Renal cortex interstitium (tissue), 11 donors: ENCODE results near the gene TACC3. TPM values are rescaled to one million over a fixed set of nuclear protein-coding genes. Genes with fewer than 3 reads are reported as not detected.
A peak's percentile ranks its signal among the peaks of the same experiment; 100 is the strongest.

Source experiments
- DNase-seq, 11 donors: peaks; one replicate each; pipeline ENCODE4 v3.0.0-alpha.2; 2013; ENCODE audit warnings: low read depth in 9 of 11, low spot score in 4 of 11; ENCODE audit errors: extremely low read depth in 1 of 11
- polyA plus RNA-seq, 3 donors: library from polyadenylated mRNA; unstranded; fragments of 120-200 nt; gene quantifications; one replicate each; pipeline ENCODE4 v1.2.1, GENCODE V29; 2013; ENCODE audit not compliant: insufficient read length in 3 of 3

Gene TACC3
- polyA plus RNA-seq, 3 donors, result 40.0 to 56.0 (median 50.8) TPM

DNA sequence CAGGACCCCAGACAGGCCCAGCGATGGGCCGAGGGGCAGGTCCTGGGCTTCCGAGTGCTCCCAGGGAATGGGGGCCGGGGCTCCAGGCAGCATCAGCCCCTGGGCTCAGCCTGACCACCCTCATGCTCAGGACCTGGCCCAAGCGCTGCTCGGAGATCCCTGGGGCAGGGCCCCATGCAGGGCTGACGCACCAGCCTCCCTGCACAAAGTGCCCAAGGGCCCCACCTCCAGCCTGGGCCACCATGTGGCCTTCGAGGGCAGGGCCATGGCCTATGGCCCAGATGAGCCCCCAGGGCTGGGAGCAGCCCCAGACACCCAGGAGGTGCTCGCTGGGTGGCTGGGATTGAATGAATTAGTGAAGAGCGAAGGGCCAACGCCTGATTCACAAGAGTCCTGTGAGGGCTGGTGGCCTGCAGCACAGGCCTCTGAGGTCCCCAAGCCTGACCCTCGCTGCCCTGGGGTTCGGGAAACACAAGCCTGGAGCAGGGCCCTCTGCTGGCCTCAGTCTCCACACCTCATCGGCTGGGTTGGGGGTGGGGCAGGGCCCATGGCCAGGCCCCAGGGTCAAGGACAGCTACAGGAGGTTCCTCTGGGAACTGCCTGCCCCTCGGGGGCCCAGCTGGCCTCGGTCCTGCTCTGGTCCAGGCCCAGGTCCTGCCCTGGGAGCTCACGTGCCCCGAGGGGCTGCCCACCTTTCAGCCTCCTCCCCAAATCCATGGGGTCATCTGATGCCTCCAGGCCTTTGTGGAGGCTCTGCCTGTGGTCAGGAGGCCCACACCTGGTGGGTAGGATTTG, 58.5 kb downstream of the TACC3 start:
- no peak for DNase-seq

DNA sequence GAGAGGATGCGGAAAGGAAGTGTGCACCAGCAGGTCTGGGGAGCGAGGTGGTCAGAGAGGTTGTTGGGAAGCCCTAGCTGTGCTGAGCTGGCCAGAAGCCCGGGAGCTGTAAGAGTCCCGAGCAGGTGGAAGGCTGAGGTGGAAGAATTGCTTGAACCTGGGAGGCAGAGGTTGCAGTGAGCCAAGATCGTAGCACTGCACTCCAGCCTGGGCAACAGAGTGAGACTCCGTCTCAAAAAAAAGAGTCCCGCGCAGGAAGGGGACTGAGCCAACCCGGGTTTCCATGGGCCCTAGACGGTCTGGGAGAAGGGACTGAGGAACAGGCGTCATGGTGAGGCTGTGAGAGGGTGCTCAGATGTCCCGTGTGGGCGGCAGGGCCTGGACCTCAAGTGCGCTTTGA, 59.1 kb downstream of the TACC3 start:
- DNase-seq, result no peak

DNA sequence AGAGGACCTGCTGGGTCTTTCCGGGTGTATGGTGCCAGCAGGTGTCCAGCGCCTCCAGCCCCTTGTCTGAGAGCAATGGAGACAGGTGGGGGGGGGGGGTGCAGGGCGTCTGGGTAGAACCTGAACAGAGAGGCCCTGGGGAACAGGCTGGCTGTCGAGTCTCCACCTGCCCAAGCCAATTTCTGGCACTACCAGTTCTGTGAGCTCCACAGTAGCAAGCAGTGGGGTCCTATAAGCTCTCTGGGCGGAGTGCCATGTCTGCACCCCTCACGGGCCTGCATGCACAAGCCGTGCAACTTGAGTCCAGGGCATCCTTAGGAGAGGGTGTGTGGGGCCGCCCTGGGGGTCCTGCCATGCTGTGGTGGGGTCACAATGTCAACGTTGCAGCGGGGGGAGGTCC, 61.7 kb downstream of the TACC3 start:
- DNase-seq, result no peak

DNA sequence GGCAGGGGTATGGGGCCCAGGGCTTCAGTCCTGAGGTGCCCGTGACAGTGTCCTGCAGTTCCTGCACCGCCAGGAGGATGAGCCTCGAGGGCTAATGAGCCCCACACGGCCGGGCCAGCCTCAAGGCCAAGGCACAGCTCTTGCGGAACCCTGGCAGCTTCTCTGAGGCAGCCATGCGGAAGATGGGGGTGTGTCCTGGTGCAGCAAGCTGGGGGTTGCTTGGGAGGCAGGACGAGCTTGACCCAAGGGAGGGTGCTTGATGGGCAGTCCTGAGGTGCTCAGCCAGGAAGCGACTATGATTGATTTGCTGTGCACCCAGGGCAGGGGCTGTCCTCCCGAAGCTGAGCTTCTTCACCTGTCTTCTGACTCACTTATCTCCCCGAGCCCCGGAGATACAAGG, 62.6 kb downstream of the TACC3 start:
- DNase-seq, result no peak

DNA sequence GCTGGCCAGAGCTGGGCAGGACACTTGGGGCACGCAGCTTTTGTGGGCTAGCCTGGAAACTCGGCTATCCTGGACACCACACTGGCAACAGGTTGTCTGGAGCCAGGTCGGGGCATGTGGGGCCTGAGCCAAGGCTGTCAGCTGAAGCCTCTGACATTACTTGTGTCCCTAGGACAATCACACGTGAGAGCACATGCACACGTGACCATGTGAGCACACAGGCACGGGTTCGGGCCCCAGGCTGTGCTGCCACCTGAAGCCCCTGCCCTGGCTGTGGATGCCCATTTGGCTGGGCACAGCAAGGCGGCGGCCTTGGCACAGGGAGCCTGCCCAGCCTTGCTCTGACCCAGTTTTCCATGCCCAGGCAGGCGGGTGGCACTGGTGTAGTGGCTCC, 63.1 kb downstream of the TACC3 start:
- no peak for DNase-seq

DNA sequence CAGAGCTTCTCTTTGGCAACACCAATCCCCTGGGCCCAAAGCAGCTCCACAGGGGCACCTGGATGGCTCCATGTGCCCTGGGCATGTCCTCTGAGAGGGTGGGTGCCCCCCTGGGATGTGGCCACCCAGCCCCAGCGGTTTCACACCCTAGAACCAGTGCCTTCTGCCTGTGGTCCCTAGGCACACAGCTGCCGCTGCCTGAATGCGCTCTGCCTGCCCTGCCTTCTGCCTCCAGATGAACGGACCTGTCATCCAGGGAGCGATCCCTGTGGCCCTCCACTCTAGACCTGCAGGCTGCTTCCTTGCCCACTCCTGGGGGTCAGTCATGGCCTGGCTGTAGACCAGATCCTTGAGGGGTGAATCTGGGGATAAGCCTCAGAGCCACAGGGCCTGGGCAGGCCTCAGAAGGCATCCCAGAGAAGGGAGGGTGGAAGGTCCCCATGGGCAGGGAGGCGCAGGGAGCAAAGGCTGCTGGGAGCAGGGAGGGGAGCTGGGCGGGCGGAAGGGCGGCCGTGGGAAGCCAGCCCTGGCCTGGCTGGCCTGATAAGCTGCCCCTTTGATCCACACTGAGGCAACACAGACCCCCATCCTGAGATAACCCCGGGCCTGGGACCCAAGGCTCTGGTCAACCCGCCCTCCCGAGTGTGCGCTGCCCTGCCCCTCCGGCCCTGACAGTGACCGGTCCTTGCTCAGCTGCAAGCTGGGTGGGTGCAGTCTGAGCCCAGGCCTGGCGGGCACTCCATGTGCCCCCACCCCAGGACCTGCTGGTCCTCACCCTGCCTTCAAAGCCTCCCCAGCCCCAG, 63.7 kb downstream of the TACC3 start:
- DNase-seq, result no peak

DNA sequence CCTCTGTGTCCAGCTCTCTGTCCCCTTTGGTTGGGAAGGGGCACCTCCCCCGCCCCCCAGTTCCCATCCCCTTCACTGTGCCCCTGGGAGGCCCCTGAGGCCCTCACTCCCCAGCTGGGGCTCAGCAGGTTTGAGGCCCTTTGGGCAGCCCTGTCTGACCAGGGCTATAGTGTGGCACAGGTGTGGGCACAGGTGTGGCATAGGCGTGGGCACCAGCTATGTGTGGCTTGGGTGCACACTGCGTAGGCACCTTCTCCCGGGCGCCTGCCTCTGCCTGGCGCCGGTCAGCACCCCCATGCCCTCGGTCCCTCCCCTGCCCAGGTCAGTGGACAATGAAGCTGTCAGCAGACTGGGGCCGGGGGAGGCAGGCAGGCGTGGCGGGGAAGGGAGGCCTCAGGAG, 64.3 kb downstream of the TACC3 start:
- DNase-seq, result no peak

DNA sequence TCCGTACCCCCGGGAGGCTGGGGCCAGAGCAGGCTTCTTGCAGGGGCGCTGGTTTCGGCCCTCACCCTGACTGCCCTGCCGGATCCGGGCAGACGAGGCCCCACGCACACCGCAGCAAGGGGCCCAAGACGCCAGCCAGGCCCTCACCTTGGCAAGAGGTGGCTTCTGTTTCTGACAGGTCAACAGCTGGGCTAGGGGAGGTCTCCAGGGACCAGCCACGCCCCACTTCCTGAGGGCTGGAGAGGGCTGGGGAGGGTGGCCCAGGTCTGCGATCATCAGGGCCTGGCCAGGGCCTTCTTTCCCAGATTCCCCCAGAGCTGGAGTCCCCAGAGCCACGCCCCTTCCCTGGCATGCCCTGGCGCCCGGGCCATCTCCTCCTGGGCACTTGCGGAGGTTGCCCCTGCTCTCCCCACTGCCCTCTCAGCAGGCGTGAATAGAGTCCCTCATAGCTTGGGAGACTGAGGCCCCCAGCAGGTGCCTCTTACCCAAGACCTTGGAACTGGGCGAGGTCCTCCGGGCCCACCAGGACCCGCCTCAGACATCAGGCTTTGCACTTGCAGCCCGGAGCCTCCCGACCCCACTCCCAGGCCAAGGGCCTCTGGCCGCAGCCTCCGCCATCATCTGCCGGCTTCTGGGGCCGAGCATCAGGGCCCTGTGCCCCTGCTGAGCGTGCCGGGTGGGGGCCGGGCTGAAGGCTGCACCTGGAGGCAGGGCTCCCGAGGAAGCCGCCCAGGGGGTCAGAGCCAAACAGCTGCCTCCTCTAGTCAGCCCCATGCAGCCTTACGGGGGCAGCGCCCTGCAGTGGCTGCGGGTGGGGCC, 65.4 kb downstream of the TACC3 start:
- DNase-seq, result no peak

DNA sequence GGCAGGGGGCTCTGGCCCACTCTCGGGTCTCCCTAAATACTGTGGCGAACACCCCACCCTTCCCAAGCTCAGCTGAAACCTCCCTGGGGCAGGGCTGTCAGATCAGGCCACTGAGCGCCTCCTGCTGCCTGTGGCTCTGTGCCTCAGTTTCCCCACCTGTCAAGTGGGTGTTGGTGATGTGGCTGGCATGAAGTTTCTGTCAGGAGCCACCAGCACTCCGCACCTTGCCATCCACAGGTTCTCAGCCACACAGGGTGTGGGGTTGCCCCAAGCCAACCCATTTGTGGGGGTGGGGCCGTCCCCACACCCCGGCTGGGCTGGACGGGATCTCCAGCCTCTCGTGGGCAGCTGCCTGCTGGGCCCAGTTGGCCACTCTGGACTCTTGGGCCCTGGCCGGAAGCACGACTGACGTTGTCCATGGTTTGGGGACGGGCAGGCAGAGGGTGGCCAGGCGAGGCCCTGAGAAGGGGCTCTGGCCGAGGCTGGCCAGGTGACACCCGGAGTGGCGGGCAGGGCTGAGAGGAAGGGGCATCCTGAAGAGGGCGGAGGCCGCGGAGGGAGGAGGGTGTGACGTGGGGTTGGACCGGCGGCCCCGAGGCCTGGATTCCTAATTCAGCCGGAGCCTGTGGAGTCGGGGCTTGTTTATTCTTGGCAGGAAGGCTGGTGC, 66.2 kb downstream of the TACC3 start:
- no peak for DNase-seq

DNA sequence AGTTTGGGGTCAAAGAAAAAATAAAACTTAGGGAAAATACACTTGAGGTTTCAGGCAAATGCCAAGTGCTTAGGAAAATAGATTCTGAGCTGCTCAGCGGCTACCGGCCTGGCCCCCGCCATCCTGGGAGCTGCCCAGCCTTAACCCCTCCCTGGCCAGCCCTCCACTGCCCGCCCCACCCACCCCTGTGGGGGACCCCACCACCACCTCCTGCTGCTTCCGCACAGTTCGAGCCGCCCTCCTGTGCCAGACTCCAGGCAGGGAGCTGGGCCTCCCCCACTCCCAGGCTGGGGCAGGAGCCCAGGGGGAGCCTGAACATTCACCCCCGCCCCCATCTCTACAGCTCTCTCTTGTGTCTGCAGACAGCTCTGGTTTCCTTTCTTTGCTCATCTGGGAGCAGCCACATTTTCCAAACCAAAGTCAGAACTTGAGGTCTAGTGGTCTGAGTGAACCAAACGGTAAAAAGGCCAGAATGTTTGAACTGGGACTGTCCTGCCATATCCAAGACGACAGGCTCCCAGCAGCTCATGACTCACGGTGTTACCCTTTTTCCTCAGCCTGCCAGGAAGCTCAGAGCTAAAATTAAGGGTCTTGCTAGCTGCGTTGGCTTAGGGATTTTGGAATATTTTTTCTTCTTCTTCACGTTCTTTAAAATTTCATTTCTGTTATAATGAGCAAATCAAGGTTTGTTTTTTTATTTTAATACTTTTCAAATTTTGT, 67.1 kb downstream of the TACC3 start:
- DNase-seq, result no peak

DNA sequence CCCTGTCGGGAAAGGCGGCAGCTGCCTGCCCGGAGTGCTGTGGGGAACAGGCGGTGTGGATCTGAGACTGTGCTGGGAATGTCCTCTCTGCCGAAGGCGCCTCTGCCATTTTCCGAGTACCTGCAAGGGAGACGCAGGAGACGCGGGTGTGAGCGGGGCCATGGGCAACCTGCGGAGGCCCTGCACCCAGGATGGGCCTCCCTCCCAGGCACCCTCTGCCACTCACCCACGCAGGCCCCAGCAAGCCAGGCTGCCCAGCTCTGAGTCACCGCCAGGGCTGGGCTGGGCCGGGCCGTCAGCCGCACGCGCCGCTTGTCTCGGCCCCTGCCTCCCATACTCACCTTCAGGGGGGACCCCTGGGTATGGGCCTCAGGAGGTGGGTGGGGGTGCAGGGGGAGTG, 68.2 kb downstream of the TACC3 start:
- DNase-seq, result no peak

DNA sequence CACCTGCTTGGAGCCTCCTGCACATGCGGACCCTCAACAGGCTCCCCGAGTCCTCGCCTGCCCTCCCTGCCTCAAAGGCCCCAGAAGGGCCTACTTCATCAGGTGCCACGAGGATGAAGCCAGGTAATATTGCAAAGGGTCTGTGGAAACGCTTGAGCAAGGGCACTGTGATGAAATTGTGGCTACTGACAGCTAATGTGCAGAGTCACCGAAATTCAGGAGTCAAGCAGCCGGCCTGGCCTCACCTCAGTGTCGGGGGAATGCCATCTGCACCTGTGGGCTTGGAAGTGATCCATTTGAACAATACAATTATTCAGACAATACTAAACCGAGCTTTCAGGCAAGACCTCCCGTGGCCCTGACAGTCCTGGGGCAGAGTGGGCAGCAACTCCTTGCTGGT, 68.7 kb downstream of the TACC3 start:
- no peak for DNase-seq

DNA sequence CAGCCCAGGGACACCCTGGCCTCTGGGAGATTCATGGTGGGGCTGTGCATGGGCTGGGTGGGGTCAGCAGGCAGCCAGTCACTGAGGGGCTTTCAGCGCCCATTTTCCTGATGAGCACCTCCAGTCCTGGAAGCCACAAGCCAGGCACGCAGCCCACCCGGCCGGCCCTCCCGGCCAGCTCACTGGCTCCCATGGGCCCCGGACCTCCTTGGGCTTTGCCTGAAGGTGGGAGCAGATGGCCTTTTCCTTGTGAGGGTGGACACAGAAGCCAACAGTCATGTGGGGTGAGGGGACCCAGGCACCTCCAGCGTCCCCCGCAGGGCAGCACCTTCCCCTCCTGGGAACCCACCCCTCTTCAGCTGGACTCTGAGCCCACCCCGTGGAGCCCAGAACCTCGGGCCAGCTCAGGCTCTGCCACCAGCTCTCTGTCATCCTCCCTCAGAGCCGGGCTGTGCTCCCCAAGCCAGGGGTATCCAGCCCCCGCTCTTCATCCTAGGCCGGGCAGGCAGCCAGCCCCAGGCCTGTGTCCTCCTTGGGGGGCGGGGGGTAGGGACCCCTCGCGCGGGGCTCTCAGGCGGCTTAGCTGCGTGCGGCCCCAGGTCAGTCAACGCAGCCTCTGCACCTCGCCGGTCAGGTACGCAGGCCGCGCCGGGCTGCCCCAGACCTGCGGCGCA, 71.0 kb downstream of the TACC3 start:
- DNase-seq, result no peak

DNA sequence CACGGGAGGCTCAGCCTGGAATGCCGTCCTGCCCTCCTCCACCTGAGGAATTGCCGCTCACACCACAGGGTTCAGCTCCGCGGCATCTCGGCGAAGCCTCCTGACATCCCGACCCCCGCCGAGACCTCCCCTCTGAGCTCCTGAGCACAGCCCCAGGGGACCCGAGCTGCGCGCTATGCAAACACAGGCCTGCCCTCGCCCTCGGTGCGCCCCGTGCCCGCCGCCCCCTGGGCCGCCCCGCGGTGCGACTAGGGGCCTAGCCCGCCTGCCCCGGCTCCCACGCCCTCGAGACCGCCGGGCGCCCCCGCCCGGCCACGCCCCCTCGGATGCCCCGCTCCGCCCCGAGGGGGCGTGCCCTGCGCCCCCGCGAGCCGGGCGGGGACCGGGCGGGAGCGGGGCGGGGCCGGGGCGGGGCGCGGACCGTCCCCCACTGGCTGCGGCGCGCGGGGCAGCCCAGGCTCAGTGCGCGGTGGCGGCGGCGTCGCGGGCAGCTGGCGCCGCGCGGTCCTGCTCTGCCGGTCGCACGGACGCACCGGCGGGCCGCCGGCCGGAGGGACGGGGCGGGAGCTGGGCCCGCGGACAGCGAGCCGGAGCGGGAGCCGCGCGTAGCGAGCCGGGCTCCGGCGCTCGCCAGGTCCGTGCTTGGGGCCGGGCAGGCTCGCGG, 71.6 kb downstream of the TACC3 start, which contains the start of gene FGFR3:
TSS of gene FGFR3 (plus strand) at position 462 of the 664 bp plus-strand sequence. CDS start 642 bp downstream, outside the sequence.
- peak in 1 of 11 donors; percentile 51 for DNase-seq

DNA sequence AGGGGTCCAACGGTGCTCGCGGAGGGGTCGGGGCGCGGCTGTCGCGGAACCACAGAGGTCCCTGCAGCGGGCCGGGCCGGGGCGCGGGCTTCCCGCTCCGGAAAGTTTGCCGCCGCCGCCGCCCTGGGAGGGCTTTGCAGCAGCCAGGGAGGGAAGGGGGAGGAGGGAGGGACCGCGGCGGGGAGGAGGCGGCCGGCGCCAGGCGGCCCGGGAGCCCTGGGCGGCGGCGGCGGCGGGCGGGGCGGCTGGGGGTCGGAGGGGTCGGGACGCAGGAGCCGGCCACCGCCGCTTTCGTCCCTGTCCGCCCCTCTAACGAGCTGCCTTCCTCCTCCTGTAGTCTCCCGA, 72.1 kb downstream of the TACC3 start:
- DNase-seq, result no peak

DNA sequence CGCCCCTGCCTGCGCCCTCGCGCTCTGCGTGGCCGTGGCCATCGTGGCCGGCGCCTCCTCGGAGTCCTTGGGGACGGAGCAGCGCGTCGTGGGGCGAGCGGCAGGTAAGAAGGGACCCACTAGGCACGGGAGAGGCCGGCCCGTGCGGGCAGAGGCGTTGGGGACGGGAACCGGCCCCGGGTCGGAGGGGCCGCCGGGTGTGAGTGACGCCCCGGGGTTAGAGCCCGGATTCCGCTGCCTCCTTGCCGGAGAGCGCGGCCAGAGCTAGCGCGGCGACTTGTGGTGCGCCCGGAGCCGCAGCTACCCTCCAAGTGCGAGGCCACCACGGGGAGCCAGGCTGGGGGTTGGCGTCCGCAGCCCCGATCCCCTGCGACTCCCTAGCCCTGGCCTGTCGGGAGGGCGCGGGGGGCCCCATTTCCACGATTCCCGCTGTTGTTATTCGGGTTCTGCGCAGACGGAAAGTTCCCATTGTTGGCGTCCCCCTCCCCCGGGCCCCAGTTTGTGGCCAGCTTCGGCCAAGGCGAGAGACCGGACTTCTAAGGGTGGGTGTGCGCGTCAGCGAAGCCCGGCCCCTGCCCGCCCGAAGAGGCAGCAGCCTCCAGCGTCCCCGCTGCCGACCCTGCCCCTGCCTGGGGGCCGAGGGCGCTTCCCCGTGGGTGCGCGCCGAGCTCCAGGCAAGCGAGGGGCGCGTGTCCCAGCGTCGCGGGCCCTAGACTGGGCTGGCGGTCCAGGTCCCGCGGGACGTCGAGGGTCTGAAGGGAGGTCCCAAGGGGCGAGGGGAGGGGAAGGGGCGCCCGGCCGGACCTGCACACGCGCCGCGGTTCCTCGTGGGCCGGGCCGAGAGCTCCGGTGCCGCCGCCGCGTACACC, 72.9 kb downstream of the TACC3 start:
- DNase-seq, result no peak
